ENCODE results near the gene PBX1.

DNA sequence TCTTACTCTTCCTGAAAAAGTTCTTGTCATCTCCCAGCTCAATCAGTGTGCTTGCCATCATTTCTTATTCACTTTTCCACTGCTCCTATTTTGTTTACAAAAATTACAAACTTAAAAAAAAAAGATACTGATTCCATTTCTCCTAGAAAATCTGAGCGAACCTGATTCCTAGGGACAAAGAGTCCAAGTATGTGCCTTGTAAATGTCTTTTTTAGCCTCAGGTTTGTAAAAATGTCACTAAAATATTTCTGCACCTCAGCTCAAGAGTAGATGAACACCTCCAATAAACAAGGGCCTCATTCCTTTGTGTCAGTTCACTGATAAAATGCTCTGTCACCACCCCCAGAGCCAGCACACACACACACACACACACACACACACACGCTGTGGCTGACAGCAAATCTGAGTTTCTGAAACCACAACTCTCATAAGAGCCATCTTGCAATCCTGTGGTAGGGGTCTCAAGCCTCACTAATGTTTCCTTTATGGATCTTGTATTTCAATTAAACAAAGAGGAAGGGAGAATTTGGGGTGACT is 299.2 kb downstream of the PBX1 start:
- TF ChIP-seq, protein P1, sequence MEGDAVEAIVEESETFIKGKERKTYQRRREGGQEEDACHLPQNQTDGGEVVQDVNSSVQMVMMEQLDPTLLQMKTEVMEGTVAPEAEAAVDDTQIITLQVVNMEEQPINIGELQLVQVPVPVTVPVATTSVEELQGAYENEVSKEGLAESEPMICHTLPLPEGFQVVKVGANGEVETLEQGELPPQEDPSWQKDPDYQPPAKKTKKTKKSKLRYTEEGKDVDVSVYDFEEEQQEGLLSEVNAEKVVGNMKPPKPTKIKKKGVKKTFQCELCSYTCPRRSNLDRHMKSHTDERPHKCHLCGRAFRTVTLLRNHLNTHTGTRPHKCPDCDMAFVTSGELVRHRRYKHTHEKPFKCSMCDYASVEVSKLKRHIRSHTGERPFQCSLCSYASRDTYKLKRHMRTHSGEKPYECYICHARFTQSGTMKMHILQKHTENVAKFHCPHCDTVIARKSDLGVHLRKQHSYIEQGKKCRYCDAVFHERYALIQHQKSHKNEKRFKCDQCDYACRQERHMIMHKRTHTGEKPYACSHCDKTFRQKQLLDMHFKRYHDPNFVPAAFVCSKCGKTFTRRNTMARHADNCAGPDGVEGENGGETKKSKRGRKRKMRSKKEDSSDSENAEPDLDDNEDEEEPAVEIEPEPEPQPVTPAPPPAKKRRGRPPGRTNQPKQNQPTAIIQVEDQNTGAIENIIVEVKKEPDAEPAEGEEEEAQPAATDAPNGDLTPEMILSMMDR (IDR thresholded peaks at IDR 0.05; ENCODE audit: poor library complexity) = no peak
- TF ChIP-seq EZH2 (IDR thresholded peaks at IDR 0.05; ENCODE audit: borderline replicate concordance) = no peak
- TF ChIP-seq EZH2phosphoT487 (IDR thresholded peaks at IDR 0.05; ENCODE audit: low read depth, severe bottlenecking, unreplicated experiment) = no peak
